GM19328 (cell line): Measurements from ENCODE around the gene GFOD2.
"Not testable (repeated sequence)": the region's sequence is repeated elsewhere in the genome, so short reads cannot be mapped to it uniquely, and the experiment has no call there.

ENCODE experiments used
- ATAC-seq: cut with Tn5 transposase; IDR thresholded peaks from one replicate; pipeline ENCODE4 v1.9.1; 2021; ENCODE audit warnings: mild to moderate bottlenecking, moderate library complexity; ENCODE audit not compliant: unreplicated experiment

GFOD2 gene, protein sequence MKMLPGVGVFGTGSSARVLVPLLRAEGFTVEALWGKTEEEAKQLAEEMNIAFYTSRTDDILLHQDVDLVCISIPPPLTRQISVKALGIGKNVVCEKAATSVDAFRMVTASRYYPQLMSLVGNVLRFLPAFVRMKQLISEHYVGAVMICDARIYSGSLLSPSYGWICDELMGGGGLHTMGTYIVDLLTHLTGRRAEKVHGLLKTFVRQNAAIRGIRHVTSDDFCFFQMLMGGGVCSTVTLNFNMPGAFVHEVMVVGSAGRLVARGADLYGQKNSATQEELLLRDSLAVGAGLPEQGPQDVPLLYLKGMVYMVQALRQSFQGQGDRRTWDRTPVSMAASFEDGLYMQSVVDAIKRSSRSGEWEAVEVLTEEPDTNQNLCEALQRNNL

GRCh38 chr16:67719048-67719777 lies at the start of gene GFOD2:
TSS of gene GFOD2 (minus strand) at chr16:67719316. CDS start at chr16:67685715, 33,601 bp downstream.
- ATAC-seq: peak; percentile 77

DNA sequence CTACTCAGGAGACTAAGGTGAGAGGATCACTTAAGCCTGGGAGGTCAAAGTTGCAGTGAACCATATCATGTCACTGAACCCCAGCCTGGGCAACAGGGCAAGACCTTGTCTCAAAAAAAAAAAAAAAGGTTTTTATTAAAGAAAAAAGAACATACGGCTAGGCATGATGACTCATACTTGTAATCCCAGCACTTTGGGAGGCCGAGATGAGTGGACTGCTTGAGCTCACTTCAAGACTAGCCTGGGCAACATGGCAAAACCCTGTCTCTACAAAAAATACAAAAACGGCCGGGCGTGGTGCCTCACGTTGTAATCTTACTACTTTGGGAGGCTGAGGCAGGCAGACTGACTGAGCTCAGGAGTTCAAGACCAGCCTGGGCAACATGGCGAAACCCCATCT lies 48.8 kb upstream of the GFOD2 start:
- no peak for ATAC-seq

DNA sequence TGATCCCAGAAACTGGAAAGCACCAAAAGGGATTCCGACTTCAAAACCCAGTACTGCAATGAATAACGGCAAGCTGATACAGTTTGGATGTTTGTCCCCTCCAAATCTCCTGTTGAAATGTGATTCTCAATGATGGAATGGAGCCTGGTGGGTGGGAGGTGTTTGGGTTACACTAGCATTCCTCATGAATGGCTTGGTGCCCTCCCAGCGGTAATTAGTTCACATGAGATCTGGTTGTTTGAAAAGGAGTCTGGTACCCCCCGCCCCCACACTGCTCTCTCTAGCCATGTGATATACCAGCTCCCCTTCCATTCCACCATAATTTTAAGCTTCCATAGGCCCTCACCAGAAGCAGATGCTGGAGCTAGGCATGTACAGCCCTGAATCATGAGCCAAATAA lies 47.2 kb upstream of the GFOD2 start:
- ATAC-seq: no peak

GRCh38 chr16:67764158-67764667 lies 45.1 kb upstream of the GFOD2 start:
- no peak for ATAC-seq

DNA sequence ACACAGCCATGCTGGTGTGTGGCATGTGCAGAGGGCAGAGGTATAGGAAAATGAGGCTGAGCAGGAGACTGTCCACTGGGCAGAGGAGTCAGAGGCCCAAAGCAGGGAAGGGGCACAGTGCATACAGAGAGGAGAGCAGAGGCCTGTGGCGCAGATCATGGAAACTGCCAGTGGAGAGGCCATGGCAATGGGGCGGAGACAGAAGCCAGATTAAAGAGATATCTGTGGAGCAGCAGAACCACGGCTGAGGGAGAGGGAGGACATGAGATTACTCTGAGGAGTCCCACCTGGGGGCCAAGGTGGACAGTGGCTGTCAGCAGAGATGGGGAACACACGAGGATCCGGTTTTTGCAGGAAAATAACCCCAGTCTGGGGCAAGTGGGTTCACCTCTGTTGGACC lies 44.0 kb upstream of the GFOD2 start:
- no peak for ATAC-seq

- ATAC-seq: no peak
Measured at GRCh38 chr16:67762385-67762784, 43.3 kb upstream of the GFOD2 start.

GRCh38 chr16:67761924-67762323 lies 42.8 kb upstream of the GFOD2 start:
- ATAC-seq: no peak

- ATAC-seq: no peak
Measured at GRCh38 chr16:67760956-67761230, 41.8 kb upstream of the GFOD2 start.

- no peak for ATAC-seq
Measured at GRCh38 chr16:67760206-67760955, 41.3 kb upstream of the GFOD2 start.

DNA sequence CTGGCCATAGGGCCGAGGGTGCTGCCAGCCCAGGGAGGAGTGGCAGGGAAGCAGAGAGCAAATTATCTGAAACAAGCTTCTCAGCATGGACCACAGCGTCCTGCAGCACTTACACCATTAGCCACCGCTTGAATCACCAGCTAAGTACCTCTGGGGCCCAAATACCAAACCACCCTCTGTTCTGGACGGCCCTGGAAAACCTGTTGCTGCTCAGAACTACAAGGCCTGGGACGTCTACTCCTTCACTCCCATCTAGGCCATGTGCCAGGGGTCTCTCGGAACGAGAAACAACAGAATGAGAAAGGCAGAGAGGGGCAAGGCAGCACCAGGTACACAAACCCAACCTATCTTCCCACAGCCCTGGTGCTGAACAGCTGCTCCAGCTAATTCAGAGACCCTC lies 39.9 kb upstream of the GFOD2 start:
- no peak for ATAC-seq

GRCh38 chr16:67758006-67758405 lies 38.9 kb upstream of the GFOD2 start:
- ATAC-seq: no peak

DNA sequence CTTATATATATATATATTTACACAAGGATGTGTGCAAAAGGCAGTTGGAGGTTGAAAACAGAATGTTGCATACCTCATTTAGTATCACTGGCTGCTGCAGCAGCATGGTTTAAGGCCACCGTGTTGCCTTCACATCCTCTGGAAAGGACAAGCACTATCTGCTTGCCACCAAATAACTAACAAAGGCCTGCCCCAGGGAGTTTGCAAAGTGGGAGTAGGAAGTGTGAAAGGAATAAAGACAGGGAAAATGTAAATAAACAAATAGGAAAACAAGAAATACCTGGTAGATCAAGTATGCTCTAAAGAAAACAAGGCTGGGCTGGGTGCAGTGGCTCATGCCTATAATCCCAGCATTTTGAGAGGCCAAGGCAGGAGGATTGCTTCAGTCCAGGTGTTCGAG lies 33.5 kb upstream of the GFOD2 start:
- no peak for ATAC-seq

DNA sequence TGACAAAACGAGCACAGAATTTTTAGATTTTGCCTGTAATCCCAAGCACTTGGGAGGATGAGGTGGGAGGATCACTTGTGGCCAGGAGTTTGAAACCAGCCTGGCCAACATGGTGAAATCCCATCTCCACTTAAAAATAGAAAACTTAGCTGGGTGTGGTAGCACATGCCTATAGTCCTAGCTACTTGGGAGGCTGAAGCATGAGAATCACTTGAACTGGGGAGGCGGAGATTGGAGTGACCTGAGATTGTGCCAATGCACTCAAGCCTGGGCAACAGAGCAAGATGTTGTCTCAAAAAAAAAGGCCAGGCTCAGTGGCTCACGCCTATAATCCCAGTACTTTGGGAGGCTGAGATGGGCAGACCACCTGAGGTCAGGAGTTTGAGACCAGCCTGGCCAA lies 32.2 kb upstream of the GFOD2 start:
- not testable (repeated sequence) for ATAC-seq

DNA sequence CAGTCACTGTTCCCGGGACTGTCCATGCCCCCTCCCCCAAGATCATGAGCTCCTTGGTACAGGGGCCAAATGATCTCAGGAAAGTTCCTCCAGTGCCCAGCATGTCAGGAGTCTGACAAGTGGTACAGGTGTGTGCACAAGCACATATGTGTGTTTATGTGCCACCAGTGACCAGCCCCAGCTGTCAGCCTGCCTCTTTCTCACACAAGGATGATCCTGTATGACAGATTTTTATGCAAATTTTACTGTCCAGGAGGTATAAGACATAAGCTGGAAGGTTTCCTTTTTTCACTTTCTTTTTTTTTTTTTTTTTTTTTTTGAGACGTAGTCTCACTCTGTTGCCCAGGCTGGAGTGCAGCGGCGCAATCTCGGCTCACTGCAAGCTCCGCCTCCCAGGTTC lies 31.4 kb upstream of the GFOD2 start:
- peak; percentile 72 for ATAC-seq

- ATAC-seq: no peak
Measured at GRCh38 chr16:67749436-67750078, 30.4 kb upstream of the GFOD2 start.

- ATAC-seq: no peak
Measured at GRCh38 chr16:67748834-67749233, 29.7 kb upstream of the GFOD2 start.

DNA sequence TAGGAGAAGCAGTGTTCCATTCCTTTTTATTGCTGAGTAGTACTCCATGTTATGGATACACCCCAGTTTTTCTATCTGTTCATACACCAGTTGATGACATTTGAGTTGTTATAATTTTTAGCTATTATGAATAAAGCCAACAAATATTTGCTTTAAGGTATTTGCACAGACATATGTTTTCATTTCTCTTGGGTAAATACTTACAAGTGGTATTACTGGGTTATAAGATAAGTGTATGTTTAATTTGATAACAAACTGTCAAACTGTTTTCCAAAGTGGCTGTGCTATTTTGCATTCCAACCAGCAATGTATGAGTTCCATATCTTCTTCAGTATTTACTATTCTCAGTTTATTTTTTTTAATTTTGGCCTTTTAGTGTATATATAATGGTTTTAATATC lies 27.7 kb upstream of the GFOD2 start:
- no peak for ATAC-seq

GRCh38 chr16:67741118-67741517 lies 22.0 kb upstream of the GFOD2 start:
- ATAC-seq: no peak

DNA sequence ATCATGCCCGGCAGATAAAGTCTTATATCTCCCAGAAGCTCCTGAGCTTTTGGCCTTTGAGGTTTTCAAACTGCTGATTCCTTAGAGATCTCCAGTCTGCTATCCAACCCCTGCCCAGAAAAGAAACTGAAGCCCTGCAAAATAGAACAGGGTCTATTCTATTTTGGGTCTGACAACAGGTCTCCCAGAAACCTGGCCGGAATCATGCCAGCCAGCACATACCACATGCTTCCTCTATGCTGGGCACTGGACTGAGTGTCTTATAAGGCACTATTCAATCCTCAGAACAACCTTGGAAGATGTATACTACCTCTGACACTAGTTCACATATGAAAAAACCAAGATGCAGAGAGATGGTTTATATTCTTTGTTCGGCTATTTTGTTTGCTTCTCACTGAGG lies 21.3 kb upstream of the GFOD2 start:
- ATAC-seq: no peak

GRCh38 chr16:67736858-67737257 lies 17.7 kb upstream of the GFOD2 start:
- ATAC-seq: no peak

- no peak for ATAC-seq
Measured at GRCh38 chr16:67734731-67735201, 15.7 kb upstream of the GFOD2 start.
